GM23338 (cell line): ENCODE measurements around the gene FOXP1. TPM values are rescaled to one million over a fixed set of nuclear protein-coding genes. Genes with fewer than 3 reads are reported as not detected.

Experiments used
- ATAC-seq: fragments of 200-7000 bp; cut with Tn5 transposase; 3 replicates; pipeline ENCODE4 v1.9.1; 2020
- DNase-seq: peaks from one replicate; pipeline ENCODE4 v3.0.0-alpha.2; 2015; ENCODE audit warnings: low spot score
- H2AFZ ChIP-seq: fragments of 200-600 bp; sonication (generic); 2 replicates; pipeline ENCODE4 v1.8.0; 2016; ENCODE audit warnings: antibody characterized with exemption, mild to moderate bottlenecking, moderate library complexity
- H3F3A ChIP-seq: fragments of 200-600 bp; sonication (generic); replicated peaks from 2 replicates; pipeline ENCODE4 v1.8.0; 2017; ENCODE audit warnings: antibody characterized with exemption, mixed run types, low read depth
- H3K27ac ChIP-seq: fragments of 200-600 bp; sonication (generic); 2 replicates; pipeline ENCODE4 v1.6.1; 2016; ENCODE audit warnings: low read depth
- H3K27me3 ChIP-seq: fragments of 200-600 bp; sonication (generic); 2 replicates; pipeline ENCODE4 v1.8.0; 2016; ENCODE audit warnings: mild to moderate bottlenecking, mixed run types, moderate library complexity; ENCODE audit not compliant: insufficient read depth
- H3K36me3 ChIP-seq: fragments of 200-600 bp; sonication (generic); 2 replicates; pipeline ENCODE4 v1.8.0; 2016; ENCODE audit warnings: mild to moderate bottlenecking; ENCODE audit not compliant: insufficient read depth
- H3K4me1 ChIP-seq: fragments of 200-600 bp; sonication (generic); 2 replicates; pipeline ENCODE4 v1.8.0; 2016; ENCODE audit warnings: mild to moderate bottlenecking, moderate library complexity; ENCODE audit not compliant: insufficient read depth
- H3K4me2 ChIP-seq: fragments of 200-600 bp; sonication (generic); 2 replicates; pipeline ENCODE4 v1.7.1; 2017; ENCODE audit warnings: mixed run types
- H3K4me3 ChIP-seq: fragments of 200-600 bp; sonication (generic); 2 replicates; pipeline ENCODE4 v1.6.1; 2016; ENCODE audit warnings: mixed run types
- H3K79me2 ChIP-seq: fragments of 200-600 bp; sonication (generic); replicated peaks from 2 replicates; pipeline ENCODE4 v1.8.0; 2017; ENCODE audit warnings: mild to moderate bottlenecking; ENCODE audit not compliant: insufficient read depth
- H3K9me2 ChIP-seq: fragments of 200-600 bp; sonication (generic); 2 replicates; pipeline ENCODE4 v1.8.0; 2017; ENCODE audit not compliant: insufficient read depth
- H4K20me1 ChIP-seq: fragments of 200-600 bp; sonication (generic); replicated peaks from 2 replicates; pipeline ENCODE4 v1.8.0; 2017; ENCODE audit warnings: mild to moderate bottlenecking; ENCODE audit not compliant: insufficient read depth
- H3K27ac Mint-ChIP-seq: 2 replicates; pipeline ENCODE4 v1.8.0; 2020; ENCODE audit warnings: inconsistent platforms, mild to moderate bottlenecking, moderate library complexity, mixed read lengths
- H3K27me3 Mint-ChIP-seq: 3 replicates; pipeline ENCODE4 v1.8.0; 2022; ENCODE audit warnings: low read depth, mild to moderate bottlenecking, moderate library complexity, mixed read lengths, inconsistent platforms; ENCODE audit not compliant: insufficient read depth, poor library complexity
- H3K36me3 Mint-ChIP-seq: 3 replicates; pipeline ENCODE4 v1.8.0; 2021; ENCODE audit warnings: low read depth, mild to moderate bottlenecking, inconsistent platforms, moderate library complexity, mixed read lengths
- H3K4me1 Mint-ChIP-seq: 3 replicates; pipeline ENCODE4 v1.8.0; 2020; ENCODE audit warnings: mild to moderate bottlenecking, inconsistent platforms, mixed read lengths
- H3K4me3 Mint-ChIP-seq: 3 replicates; pipeline ENCODE4 v1.8.0; 2021; ENCODE audit warnings: moderate library complexity, mild to moderate bottlenecking, inconsistent platforms, mixed read lengths
- H3K9me3 Mint-ChIP-seq: 3 replicates; pipeline ENCODE4 v1.8.0; 2020; ENCODE audit warnings: moderate library complexity, mild to moderate bottlenecking, inconsistent platforms, mixed read lengths
- CREB1 ChIP-seq: fragments of 250-450 bp; sonication (Bioruptor Pico); IDR thresholded peaks from 2 replicates; pipeline ENCODE4 v1.5.0; 2020; ENCODE audit warnings: low read depth, mild to moderate bottlenecking, moderate library complexity
- CTCF ChIP-seq, 2 experiments: fragments of 200-600 bp in 1 of 2; sonication (generic) in 1 of 2; conservative IDR thresholded peaks; 2 replicates each; pipeline versions ENCODE4 v1.5.1 to v1.6.1; 2016 to 2017; ENCODE audit warnings: antibody characterized with exemption in 2 of 2, low read depth in 2 of 2, mild to moderate bottlenecking in 2 of 2, moderate library complexity in 1 of 2
- EZH2phosphoT487 ChIP-seq: fragments of 200-600 bp; sonication (generic); IDR thresholded peaks from one replicate; pipeline ENCODE4 v1.8.1; 2018; ENCODE audit warnings: antibody characterized with exemption; ENCODE audit not compliant: unreplicated experiment
- NANOG ChIP-seq: IDR thresholded peaks from 2 replicates; pipeline ENCODE4 v1.6.1; 2016; ENCODE audit warnings: antibody characterized with exemption, borderline replicate concordance
- REST ChIP-seq: IDR thresholded peaks from one replicate; pipeline ENCODE4 v1.6.1; 2018; ENCODE audit warnings: antibody characterized with exemption; ENCODE audit not compliant: unreplicated experiment
- STAT1 ChIP-seq: IDR thresholded peaks from one replicate; pipeline ENCODE4 v1.6.1; 2016; ENCODE audit warnings: antibody characterized with exemption; ENCODE audit not compliant: unreplicated experiment
- ZNF114 ChIP-seq: fragments of 250-450 bp; sonication (Bioruptor Pico); IDR thresholded peaks from 2 replicates; pipeline ENCODE4 v1.5.0; 2020; ENCODE audit warnings: mild to moderate bottlenecking, moderate library complexity
- ZNF331 ChIP-seq: fragments of 250-450 bp; sonication (Bioruptor Pico); IDR thresholded peaks from 2 replicates; pipeline ENCODE4 v1.5.0; 2020; ENCODE audit warnings: low read depth, mild to moderate bottlenecking, moderate library complexity
- polyA plus RNA-seq: library from polyadenylated mRNA; unstranded; fragments of >200 nt; fragmentation: Nextera tagmentation; extraction: Ambion mirVana; gene quantifications from 2 replicates; pipeline ENCODE4 v1.2.1, GENCODE V29; 2016
- total RNA-seq: library from RNA; depleted of rRNA; stranded (reverse); fragments of >200 nt; shearing (Covaris generic); gene quantifications from 2 replicates; pipeline ENCODE4 v1.2.3, GENCODE V29; 2014
- TF ChIP-seq, protein P1 (sequence below): fragments of 250-450 bp; sonication (Bioruptor Pico); IDR thresholded peaks from 2 replicates; pipeline ENCODE4 v1.5.0; 2020; ENCODE audit warnings: mild to moderate bottlenecking, moderate library complexity

FOXP1 gene
- total and polyA plus RNA-seq, 2 experiments from 2014 or later: 32.9 to 35.5 TPM

DNA sequence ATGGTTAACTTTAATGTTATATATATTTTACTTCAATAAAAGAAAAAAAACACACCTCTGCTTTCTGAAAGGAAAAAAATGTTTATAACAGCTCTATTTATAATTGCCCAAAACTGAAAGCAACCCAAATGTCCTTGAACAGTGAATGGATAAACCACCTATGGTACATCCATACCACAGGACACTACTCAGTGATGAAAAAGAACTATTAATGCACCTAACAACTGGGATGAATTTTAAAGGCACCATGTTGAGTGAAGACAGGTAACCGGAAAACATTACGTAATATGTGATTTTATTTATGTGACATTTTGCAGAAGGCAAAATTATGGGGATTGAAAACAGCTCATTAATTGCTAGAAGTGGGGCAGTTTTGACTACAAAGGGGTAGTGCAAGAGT lies 23.8 kb upstream of the FOXP1 start:
- ATAC-seq: no peak
- H3K27me3 ChIP-seq: no peaks in the 10 kb centered on the region
- H3K27ac ChIP-seq: no peak overlapping the region
- H3K79me2 ChIP-seq: no peaks in the 10 kb centered on the region
- H3K4me2 ChIP-seq: no peak overlapping the region
- H4K20me1 ChIP-seq: no peaks in the 10 kb centered on the region
- H3K4me1 Mint-ChIP-seq: no peaks in the 10 kb centered on the region
- H3K27me3 Mint-ChIP-seq: no peaks in the 10 kb centered on the region
- no peak for DNase-seq
- peaks cover 6% of the 10 kb centered on the region; the same call in 1 of the 3 replicates for H3K9me3 Mint-ChIP-seq
- H3K27ac Mint-ChIP-seq: no peak overlapping the region
- no peaks in the 10 kb centered on the region for H3K9me2 ChIP-seq
- no peaks in the 10 kb centered on the region for H3K36me3 Mint-ChIP-seq
- H3K4me1 ChIP-seq: no peaks in the 10 kb centered on the region
- H3K36me3 ChIP-seq: no peaks in the 10 kb centered on the region
- no peaks in the 10 kb centered on the region for H3F3A ChIP-seq
- H3K4me3 ChIP-seq: no peak overlapping the region
- no peak overlapping the region for H3K4me3 Mint-ChIP-seq
- TF ChIP-seq STAT1: no peak
- TF ChIP-seq ZNF331: no peak
- TF ChIP-seq CREB1 (CRISPR knock-in tag): no peak
- no peak for TF ChIP-seq EZH2phosphoT487
- TF ChIP-seq ZNF114 (CRISPR knock-in tag): no peak
- no peak for TF ChIP-seq REST
- TF ChIP-seq, protein P1, sequence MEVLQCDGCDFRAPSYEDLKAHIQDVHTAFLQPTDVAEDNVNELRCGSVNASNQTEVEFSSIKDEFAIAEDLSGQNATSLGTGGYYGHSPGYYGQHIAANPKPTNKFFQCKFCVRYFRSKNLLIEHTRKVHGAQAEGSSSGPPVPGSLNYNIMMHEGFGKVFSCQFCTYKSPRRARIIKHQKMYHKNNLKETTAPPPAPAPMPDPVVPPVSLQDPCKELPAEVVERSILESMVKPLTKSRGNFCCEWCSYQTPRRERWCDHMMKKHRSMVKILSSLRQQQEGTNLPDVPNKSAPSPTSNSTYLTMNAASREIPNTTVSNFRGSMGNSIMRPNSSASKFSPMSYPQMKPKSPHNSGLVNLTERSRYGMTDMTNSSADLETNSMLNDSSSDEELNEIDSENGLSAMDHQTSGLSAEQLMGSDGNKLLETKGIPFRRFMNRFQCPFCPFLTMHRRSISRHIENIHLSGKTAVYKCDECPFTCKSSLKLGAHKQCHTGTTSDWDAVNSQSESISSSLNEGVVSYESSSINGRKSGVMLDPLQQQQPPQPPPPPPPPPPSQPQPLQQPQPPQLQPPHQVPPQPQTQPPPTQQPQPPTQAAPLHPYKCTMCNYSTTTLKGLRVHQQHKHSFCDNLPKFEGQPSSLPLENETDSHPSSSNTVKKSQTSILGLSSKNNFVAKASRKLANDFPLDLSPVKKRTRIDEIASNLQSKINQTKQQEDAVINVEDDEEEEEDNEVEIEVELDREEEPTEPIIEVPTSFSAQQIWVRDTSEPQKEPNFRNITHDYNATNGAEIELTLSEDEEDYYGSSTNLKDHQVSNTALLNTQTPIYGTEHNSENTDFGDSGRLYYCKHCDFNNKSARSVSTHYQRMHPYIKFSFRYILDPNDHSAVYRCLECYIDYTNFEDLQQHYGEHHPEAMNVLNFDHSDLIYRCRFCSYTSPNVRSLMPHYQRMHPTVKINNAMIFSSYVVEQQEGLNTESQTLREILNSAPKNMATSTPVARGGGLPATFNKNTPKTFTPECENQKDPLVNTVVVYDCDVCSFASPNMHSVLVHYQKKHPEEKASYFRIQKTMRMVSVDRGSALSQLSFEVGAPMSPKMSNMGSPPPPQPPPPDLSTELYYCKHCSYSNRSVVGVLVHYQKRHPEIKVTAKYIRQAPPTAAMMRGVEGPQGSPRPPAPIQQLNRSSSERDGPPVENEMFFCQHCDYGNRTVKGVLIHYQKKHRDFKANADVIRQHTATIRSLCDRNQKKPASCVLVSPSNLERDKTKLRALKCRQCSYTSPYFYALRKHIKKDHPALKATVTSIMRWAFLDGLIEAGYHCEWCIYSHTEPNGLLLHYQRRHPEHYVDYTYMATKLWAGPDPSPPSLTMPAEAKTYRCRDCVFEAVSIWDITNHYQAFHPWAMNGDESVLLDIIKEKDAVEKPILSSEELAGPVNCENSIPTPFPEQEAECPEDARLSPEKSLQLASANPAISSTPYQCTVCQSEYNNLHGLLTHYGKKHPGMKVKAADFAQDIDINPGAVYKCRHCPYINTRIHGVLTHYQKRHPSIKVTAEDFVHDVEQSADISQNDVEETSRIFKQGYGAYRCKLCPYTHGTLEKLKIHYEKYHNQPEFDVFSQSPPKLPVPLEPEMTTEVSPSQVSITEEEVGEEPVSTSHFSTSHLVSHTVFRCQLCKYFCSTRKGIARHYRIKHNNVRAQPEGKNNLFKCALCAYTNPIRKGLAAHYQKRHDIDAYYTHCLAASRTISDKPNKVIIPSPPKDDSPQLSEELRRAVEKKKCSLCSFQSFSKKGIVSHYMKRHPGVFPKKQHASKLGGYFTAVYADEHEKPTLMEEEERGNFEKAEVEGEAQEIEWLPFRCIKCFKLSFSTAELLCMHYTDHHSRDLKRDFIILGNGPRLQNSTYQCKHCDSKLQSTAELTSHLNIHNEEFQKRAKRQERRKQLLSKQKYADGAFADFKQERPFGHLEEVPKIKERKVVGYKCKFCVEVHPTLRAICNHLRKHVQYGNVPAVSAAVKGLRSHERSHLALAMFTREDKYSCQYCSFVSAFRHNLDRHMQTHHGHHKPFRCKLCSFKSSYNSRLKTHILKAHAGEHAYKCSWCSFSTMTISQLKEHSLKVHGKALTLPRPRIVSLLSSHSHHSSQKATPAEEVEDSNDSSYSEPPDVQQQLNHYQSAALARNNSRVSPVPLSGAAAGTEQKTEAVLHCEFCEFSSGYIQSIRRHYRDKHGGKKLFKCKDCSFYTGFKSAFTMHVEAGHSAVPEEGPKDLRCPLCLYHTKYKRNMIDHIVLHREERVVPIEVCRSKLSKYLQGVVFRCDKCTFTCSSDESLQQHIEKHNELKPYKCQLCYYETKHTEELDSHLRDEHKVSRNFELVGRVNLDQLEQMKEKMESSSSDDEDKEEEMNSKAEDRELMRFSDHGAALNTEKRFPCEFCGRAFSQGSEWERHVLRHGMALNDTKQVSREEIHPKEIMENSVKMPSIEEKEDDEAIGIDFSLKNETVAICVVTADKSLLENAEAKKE (CRISPR knock-in tag): no peak
- TF ChIP-seq NANOG: no peak
- TF ChIP-seq CTCF (conservative IDR thresholded peaks at IDR 0.05; ENCODE audit: low read depth in 2 of 2): no peak
- H2AFZ ChIP-seq: no peak overlapping the region
